GM18868 (cell line): ENCODE results near the gene HCRTR1.
"Not testable (repeated sequence)": the region's sequence is repeated elsewhere in the genome, so short reads cannot be mapped to it uniquely, and the experiment has no call there.

ENCODE experiments used
- ATAC-seq: cut with Tn5 transposase; IDR thresholded peaks from one replicate; pipeline ENCODE4 v1.9.1; 2021; ENCODE audit warnings: mild to moderate bottlenecking, moderate library complexity; ENCODE audit not compliant: unreplicated experiment

The HCRTR1 gene

GRCh38 chr1:31581821-31582810, 35.4 kb upstream of the HCRTR1 start:
- ATAC-seq = no peak

GRCh38 chr1:31583082-31583994, 34.2 kb upstream of the HCRTR1 start:
- no peak for ATAC-seq

- no peak for ATAC-seq
These were observed 33.3 kb upstream of the HCRTR1 start for GRCh38 chr1:31583995-31584868.

GRCh38 chr1:31584869-31585735, 32.4 kb upstream of the HCRTR1 start:
- ATAC-seq = no peak

- no peak for ATAC-seq
These were observed 31.6 kb upstream of the HCRTR1 start for GRCh38 chr1:31585736-31586365.

GRCh38 chr1:31586376-31587327, 30.8 kb upstream of the HCRTR1 start:
- no peak for ATAC-seq

- not testable (repeated sequence) for ATAC-seq
These were observed 30.2 kb upstream of the HCRTR1 start for GRCh38 chr1:31587328-31587699.

GRCh38 chr1:31587720-31588423, 29.6 kb upstream of the HCRTR1 start:
- no peak for ATAC-seq

GRCh38 chr1:31588751-31589515, 28.6 kb upstream of the HCRTR1 start:
- ATAC-seq = no peak

GRCh38 chr1:31591425-31592093, 25.9 kb upstream of the HCRTR1 start:
- ATAC-seq = no peak

GRCh38 chr1:31592132-31592531, 25.4 kb upstream of the HCRTR1 start:
- no peak for ATAC-seq

GRCh38 chr1:31593136-31593665, 24.3 kb upstream of the HCRTR1 start:
- no peak for ATAC-seq

GRCh38 chr1:31593770-31594632, 23.5 kb upstream of the HCRTR1 start:
- no peak for ATAC-seq

- ATAC-seq = no peak
These were observed 21.4 kb upstream of the HCRTR1 start for GRCh38 chr1:31595836-31596736.
